Activated CD4-positive, alpha-beta T cell treated with anti-CD3 and anti-CD28 coated beads, Interleukin-2, amount 50 U/mL, for 4 hours (primary cell): ENCODE measurements around the gene HS6ST3.
"Not testable (repeated sequence)": the region's sequence is repeated elsewhere in the genome, so short reads cannot be mapped to it uniquely, and the experiment has no call there.

Experiments used
- DNase-seq, 2 experiments: peaks; one replicate each; pipeline ENCODE4 v3.0.0-alpha.2; 2020

The HS6ST3 gene

DNA sequence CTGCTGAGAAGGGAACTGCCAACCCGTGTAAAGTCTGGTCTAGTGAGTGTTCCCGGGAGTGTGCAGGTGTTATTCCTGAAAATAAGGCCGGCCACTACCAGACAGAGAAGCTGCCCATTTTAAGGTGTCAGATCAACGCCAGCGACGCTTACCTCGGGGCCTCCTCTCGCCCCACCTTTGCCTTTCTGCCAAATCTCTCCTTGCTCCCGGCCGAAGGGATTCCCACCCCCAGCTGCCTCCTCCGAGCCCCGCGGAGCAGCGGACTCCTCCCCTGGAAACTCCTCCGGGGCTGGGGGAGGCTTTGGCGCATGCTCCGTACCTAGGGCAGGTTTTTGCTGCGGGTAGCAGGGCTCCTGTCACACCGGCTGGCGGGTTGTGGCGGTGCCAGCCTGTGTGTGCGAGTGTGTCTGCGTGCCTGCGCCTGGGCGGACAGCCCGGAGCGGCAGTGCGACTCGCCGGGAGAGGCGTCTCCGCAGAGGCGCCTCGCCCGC, at the start of gene HS6ST3:
HS6ST3 (plus strand) TSS at position 359 of the 491 bp plus-strand sequence.
- no peak for DNase-seq

DNA sequence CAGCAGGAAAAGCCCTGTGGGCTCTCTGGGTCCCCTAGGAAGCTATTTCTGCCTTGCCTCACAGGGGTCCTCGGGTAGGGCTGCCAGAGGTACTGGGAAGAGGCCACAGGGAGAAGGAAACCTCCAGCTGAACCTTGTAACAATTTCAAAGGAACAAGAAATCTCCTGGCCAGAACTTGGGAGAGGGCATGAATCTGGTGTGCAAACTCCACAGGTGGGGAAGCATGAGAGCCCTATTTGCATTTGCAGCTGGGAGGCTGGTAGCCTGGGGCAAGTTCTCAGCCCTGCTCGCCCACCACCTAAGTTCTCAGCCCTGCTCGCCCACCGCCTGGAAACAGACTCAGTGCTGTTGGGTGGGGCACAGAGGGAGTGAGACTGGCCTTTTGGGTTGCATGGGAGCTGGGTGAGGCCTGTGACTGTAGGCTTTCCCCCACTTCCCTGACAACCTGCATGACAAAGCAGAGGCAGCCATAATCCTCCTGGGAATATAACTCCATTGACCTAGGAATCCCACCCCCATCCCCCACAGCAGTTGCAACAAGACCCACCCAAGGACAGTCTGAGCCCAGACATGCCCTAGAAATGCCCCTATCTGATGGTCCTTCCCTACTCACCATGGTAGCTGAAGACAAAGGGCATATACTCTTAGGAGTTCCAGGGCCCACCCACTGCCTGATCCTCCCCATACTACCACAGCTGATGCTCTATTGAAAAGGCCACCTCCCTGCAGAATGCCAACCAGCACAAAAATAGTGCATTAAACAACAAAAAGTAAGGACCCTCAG, 48.4 kb upstream of the HS6ST3 start:
- DNase-seq, result no peak

DNA sequence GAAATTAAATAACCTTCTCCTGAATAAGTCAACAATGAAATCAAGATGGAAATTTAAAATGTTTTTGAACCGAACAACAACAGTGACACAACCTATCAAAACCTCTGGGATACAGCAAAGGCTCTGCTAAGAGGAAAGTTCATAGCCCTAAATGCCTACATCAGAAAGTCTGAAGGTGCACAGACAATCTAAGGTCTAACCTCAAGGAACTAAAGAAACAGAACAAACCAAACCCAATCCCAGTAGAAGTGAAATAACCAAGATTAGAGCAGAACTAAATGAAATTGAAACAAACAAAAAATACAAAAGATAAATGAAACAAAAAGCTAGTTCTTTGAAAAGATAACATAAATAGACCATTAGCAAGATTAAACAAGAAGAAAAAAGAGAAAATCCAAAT, 45.7 kb upstream of the HS6ST3 start:
- no peak for DNase-seq

DNA sequence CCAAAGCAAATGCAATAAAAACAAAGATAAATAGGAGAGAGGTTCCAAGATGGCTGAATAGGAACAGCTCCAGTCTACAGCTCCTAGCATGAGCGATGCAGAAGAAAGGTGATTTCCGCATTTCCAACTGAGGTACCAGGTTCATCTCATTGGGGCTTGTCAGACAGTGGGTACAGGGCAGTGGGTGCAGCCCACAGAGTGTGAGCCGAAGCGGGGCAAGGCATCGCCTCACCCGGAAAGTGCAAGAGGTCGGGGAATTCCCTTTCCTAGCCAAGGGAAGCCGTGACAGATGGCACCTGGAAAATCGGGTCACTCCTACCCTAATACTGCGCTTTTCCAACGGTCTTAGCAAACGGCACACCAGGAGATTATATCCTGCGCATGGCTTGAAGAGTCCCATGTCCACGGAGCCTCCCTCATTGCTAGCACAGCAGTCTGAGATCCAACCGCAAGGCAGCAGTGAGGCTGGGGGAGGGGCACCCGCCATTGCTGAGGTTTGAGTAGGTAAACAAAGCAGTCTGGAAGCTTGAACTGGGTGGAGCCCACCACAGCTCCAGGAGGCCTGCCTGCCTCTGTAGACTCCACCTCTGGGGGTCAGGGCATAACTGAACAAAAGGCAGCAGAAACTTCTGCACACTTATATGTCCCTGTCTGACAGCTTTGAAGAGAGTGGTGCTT, 43.3 kb upstream of the HS6ST3 start:
- DNase-seq, result not testable (repeated sequence)

DNA sequence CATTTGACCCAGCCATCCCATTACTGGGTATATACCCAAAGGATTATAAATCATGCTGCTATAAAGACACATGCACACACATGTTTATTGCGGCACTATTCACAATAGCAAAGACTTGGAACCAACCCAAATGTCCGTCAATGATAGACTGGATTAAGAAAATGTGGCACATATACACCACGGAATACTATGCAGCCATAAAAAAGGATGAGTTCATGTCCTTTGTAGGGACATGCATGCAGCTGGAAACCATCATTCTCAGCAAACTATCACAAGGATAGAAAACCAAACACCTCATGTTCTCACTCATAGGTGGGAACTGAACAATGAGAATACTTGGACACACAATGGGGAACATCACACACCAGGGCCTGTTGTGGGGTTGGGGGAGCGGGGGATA, 39.0 kb upstream of the HS6ST3 start:
- not testable (repeated sequence) for DNase-seq

DNA sequence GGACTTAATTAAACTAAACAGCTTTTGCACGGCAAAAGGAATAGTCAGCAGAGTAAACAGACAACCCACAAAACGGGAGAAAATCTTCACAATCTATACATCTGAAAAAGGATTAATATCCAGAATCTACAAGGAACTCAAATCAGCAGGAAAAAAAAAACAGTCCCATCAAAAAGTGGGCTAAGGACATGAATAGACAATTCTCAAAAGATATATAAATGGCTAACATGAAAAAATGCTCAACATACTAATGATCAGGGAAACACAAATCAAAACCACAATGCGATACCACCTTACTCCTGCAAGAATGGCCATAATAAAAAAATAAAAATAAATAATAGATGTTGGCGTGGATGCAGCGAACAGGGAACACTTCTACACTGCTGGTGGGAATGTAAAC, 38.4 kb upstream of the HS6ST3 start:
- not testable (repeated sequence) for DNase-seq

DNA sequence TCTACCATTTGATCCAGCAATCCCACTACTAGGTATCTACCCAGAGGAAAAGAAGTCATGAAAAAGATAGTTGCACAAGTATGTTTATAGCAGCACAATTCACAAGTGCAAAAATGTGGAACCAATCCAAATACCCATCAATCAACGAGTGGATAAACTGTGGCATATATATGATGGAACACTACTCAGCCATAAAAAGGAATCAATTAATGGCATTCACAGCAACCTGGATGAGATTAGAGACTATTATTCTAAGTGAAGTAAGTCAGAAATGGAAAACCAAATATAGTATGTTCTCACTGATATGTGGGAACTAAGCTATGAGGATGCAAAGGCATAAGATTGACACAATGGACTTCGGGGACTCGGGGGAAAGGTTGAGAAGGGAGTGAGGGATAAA, 38.0 kb upstream of the HS6ST3 start:
- DNase-seq, result not testable (repeated sequence)

DNA sequence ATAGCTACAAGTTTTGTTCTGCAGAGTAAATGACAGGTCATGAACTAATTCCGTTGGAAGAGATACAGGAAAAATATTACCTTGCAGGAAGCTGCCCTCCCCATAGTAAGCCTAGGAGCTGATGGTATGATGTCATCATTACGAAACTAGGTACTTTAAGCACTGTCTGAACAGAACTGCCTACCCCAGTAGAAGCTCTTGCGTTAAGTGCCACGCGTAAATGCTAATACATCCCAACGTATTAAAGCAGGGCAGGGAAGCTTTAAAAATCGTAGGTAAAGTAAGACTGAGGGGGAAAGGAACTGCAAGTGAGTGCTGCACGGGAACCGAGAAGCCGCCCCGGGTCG, 37.3 kb upstream of the HS6ST3 start:
- DNase-seq, result no peak

DNA sequence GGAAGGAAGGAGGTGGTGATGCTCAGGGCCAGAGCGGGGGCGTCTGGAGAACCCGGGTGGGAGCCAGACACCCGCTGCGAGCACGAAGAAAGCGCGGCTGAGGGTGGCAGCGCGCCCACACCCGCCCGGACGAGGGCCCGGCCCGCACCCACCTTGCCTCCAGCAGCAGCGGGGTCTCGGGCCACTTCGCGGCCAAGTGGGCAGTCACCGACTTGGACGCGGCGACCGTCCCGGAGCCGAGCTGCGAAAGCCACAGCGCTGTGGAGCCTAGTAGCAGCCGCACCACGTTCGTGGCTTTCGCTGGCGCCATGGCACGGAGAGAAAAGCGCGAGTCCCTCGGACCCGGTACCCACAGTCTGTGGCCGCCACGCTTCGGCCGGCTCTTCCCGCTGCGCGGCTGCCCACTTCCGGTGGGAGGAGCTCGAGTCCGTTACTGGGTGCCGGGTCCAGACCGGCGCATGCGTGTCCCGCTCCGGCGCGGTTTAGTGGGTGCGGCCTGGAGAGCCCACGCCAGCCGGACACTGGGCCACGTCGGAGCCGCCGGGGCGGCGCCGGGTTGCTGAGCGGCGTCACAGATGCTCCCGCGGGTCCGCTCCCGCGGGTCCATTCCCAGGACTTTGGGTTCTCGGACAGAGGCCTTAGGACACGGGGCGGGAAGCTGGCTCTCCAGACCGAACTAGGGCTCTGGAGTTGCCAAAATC, 36.8 kb upstream of the HS6ST3 start, which contains the start of gene UGGT2:
UGGT2 (minus strand) TSS at position 399 of the 701 bp plus-strand sequence; CDS start at position 310, 89 bp downstream.
- DNase-seq, result no peak

DNA sequence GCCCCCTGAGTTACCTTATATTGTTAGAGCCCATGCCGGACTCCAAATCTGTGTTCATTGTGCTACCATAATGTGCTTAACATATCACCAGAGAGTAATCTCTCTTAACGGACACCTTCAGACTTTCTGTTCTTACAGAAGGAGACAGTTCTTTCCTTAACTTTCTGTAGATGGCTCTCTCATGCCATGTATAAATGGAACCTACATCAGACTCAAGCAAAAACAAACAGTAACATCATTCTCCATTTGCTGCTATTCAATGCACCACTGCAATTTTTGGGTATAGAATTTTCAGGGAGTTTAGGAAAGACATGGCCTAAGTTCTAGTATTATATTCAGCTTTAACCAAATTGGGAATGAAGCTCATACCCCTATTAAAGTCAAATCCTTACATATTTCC, 24.1 kb upstream of the HS6ST3 start:
- DNase-seq, result no peak

DNA sequence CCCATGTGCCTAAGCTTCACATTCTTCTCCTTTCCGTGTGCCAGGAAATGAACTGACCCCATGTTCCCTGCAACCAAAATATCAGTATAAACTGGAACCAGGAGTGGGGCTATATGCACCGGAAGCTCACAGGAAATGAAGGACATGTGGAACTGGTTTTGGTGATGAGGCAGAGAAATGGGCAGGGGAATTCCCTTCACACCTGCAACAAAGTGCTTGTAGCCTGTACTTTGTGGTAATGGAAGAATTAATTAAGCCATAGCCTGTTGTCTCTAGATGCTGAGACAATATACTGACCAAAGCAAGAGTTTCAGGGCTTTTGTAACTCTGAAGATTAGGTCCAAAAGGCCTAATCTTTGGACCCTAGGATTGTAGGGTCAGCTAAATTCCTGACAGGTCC, 21.2 kb upstream of the HS6ST3 start:
- DNase-seq, result no peak

DNA sequence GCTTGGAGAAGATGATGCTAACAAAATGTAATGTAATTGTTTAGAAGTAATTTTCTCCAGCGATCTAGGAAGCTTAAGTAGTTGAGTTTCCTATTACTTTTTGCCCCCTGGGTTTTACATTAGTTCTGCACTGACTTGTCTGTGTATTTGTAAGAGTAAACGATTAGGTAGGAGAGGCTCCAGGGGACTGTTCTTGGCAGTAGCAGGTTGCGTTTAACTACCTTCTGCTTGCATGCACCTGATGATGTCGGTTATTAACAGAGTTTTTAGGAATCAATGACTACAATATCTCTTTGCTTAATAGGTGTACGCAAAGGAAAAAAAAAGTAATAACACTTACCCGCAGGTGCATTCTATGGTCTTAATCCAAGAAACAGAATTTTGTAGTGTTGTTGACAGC, 18.4 kb upstream of the HS6ST3 start:
- no peak for DNase-seq

DNA sequence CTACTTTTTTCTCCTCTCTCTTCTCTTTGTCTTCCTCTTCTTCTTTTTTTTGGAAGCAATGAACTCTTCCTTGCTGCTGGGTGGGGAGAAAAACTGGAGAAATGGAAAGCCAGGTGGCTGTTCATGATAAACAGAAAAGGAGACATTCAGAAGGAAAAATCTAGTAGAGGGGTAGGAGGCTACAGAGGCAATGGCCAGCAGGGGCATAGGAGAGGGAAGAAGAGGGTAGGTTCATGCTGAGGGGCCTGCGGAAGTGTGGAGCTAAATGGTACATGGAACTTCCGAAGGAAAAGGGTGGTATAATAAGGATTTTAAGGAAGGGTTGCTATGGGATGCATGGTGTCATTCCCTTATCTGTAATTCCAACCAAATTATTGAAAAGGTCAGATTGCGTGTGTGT, 17.5 kb upstream of the HS6ST3 start:
- no peak for DNase-seq

DNA sequence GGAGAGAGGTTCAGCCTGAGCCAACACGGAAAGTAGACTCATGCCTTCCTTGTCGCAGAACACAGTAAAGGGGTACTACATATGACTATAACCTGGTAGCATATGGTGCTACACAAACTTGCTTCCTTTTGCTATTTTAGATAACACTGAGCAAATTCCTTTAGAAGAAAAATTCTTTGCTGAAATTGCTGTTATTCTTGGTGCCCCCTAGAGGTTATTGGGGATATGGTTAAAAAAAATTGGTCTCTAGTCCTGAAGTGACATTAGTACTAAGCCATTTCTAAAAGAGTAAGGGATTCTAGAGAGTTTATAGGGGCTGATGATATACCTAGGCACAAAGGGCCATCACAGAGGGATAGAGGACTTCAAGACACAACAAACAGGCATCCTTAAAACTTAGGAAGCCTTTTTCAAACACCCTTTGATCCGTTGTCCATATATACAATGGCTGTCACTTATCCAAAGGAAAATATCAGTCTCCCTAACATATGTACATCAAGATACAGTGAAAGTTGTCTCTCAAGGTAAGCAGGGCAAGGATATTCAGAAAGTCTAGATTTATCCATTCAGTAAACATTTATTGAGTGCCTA, 13.9 kb upstream of the HS6ST3 start:
- DNase-seq, result no peak

DNA sequence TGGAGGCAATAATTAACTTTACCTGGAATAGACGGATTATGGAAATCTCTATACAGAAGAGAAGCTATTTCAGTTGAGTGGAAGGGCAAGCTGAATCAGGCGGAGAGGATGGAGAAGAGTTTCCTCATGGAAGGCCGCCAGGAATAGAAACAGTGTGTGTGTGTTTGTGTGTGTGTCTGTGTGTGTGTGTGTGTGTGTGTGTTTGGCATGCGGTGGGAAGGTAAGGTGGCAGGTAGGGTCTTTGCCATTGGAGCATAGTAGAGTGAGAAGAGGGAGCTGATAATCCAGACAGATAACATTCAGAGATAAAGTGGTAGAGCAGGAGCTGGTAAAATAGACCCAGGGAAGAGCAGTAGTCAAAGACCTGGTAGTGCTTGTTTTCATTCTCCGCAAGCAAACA, 9.2 kb upstream of the HS6ST3 start:
- DNase-seq, result no peak

DNA sequence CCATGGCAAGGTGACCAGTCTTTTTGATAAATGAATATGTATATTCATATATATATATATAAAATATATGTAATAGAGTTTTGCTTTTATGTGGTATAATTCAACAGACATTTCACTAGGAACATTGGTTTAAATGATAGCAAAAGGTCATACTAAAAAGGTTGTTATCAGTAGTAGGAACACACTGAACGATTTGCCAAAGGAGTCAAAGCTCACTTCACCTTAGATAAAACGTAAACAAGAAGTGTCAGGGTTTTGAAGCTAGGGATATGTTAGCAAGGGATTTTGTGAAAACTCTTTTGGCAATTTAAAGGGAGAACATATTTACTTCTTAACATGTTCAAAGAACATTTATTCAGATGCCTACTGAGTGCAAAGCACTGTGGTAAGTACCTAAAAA, 8.0 kb upstream of the HS6ST3 start:
- no peak for DNase-seq

DNA sequence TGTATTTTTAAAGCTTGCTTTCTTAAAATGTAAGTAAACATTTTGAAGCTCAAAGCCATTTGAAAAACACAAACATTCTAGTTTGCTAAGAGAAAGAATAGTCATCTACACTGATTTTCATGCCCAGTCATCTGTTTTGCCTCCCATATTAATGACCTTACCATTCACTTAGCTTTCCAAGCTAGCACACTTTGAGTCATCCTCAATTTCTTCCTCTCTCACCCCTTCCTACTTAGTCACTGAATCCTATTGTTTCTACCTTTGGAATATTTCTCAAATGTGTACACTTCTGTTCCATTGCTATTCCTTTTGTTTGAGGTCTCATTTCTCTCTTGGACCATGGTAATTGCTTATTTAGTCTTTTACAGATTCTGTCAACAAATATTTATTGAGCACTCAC, 7.3 kb upstream of the HS6ST3 start:
- DNase-seq, result no peak

DNA sequence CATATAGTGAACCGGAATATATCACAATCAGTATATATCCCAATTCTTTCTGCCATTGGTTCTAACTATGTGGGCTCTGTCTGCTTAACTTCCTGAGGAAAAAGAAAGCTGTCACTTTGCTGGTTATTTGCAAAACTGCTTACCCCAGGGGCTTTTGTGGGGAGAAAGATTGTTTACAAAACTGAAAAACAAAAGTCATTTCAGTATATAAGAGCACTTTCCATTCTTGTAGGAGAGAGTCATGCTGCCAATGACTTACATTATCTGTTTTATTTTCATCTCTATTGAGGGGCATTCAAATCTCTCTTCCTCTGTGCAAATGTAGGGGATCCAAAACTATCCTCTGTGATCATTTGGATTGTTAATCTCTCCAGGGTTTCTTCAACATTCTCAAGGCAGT, 3.2 kb upstream of the HS6ST3 start:
- DNase-seq, result no peak

DNA sequence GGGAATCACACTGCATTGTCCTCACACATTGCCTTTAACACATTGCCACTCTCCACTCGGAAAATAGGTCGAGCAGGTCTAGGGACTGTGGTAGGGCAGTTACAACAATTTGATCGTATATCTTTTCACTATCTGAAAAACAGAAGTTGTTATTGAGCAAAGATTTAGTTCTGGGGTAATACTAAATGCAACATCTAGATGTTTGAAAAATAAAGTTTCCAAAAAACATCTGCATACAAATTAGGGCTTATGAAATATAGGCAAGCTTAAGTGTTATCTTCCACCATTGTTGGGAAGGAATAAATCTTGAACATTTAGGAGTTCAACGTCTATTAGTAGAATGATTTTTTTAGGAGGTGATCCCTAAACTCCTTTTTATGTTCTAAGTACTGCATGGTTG, 768 bp upstream of the HS6ST3 start:
- DNase-seq, result no peak

DNA sequence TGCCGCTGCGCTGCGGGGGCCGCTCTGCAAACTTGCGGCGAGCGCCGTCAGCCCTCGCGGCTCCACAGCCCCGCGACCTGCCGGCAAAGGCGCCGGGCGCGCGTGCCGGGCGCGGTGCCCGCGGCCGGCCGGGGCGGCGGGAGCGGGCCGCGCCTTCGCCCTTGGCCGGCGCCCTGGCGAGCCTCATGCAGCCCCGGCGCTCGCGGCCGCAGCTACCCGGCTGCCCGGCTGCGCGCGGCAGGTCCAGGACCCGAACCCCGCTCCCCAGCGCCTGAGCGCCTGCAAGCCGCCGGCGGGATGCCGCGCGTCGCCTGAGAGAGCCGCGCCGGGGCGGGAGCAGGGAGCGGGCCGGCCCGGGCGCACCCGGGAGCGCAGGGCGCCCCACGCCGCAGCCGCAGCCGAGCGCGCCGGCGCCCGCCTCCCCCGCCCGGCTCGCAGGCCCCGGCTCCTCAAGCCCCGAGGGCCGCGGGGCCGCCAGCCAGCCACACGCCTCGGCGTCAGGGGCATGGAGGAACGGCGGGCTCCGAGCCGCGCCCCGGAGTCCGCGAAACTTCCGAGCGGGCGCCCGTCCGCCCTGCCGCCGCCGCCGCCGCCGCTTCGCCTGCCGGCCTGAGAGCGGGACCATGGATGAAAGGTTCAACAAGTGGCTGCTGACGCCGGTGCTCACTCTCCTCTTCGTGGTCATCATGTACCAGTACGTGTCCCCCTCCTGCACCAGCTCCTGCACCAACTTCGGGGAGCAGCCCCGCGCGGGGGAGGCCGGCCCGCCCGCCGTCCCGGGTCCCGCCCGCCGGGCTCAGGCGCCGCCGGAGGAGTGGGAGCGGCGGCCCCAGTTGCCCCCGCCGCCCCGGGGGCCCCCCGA, 564 bp downstream of the HS6ST3 start:
- no peak for DNase-seq

DNA sequence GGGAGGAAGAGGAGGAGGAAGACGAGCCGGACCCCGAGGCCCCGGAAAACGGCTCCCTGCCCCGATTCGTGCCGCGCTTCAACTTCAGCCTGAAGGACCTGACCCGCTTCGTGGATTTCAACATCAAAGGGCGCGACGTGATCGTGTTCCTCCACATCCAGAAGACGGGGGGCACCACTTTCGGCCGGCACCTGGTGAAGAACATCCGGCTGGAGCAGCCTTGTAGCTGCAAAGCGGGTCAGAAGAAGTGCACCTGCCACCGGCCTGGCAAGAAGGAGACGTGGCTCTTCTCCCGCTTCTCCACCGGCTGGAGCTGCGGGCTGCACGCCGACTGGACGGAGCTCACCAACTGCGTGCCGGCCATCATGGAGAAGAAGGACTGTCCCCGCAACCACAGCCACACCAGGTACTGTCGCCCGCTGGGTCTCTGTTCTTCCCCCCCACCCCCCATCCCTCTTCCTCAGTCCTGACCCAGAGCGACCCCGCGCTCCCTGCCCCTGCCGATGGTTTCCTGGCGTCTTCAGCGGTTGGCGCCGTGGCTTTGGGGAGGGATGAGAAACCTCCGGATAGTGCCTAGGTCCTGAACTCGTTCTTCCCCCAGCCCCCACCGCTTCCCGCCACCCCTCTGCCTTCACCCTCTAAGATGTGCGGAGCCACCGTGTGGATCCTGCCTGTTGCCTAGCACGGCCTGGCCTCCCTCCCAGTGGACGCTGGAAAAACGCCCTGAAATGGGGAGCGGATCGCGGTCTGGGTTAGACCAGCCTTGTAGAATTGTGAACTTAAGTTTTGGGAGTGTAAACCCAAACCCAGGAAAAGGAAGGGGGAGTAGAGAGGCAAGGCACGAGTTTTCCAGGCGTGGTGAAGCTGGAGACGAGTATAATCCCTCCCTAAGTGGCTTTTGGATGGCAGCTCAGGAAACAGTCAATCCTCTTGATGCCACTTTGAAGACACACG, 1.5 kb downstream of the HS6ST3 start:
- no peak for DNase-seq
